Caco-2 (cell line): ENCODE measurements around the gene ALKBH6. TPM values are rescaled to one million over a fixed set of nuclear protein-coding genes. Genes with fewer than 3 reads are reported as not detected.

ENCODE experiments used
- BruUV-seq: library from RNA; stranded (reverse); fragments of 400-500 nt; replicated peaks from 2 replicates; lab custom pipeline; 2021; lab: Mats Ljungman, UMichigan
- CTCF ChIA-PET: fragments of 300-600 bp; sonication (Branson Sonifier 250); formaldehyde crosslinking; loops from one replicate; lab custom pipeline; 2022; ENCODE audit warnings: antibody characterized with exemption; lab: Charles Lee
- POLR2A ChIA-PET: fragments of 300-600 bp; sonication (Branson Sonifier 250); formaldehyde crosslinking; loops from one replicate; lab custom pipeline; 2022; ENCODE audit warnings: antibody characterized with exemption; lab: Charles Lee
- DNase-seq, 2 experiments: peaks; one replicate each; pipeline versions ENCODE4 v3.0.0 to v3.0.0-alpha.2; 2020 to 2022
- H3K27me3 ChIP-seq: replicated peaks from 2 replicates; pipeline ENCODE4 v1.6.0; 2011; ENCODE audit warnings: low read length; ENCODE audit not compliant: control insufficient read depth, insufficient read depth
- H3K36me3 ChIP-seq: 2 replicates; pipeline ENCODE4 v1.5.1; 2011; ENCODE audit warnings: low read length; ENCODE audit not compliant: control insufficient read depth, insufficient read depth
- H3K4me1 ChIP-seq: fragments of 250-450 bp; sonication (Bioruptor Pico); 2 replicates; pipeline ENCODE4 v1.5.1; 2020; ENCODE audit warnings: mild to moderate bottlenecking
- H3K4me3 ChIP-seq: 2 replicates; pipeline ENCODE4 v1.5.1; 2011; ENCODE audit warnings: low read depth, mild to moderate bottlenecking, control low read depth, low read length
- H3K9me3 ChIP-seq: fragments of 250-450 bp; sonication (Bioruptor Pico); 2 replicates; pipeline ENCODE4 v1.5.1; 2020; ENCODE audit warnings: mild to moderate bottlenecking, moderate library complexity
- H3K27ac Mint-ChIP-seq: one replicate; pipeline ENCODE4 v1.8.0; 2022; ENCODE audit warnings: mixed read lengths; ENCODE audit not compliant: unreplicated experiment
- H3K27me3 Mint-ChIP-seq: one replicate; pipeline ENCODE4 v1.8.0; 2022; ENCODE audit warnings: mixed read lengths; ENCODE audit not compliant: insufficient read depth, unreplicated experiment
- H3K36me3 Mint-ChIP-seq: one replicate; pipeline ENCODE4 v1.8.0; 2022; ENCODE audit warnings: mild to moderate bottlenecking, mixed read lengths; ENCODE audit not compliant: insufficient read depth, unreplicated experiment
- H3K4me1 Mint-ChIP-seq: one replicate; pipeline ENCODE4 v1.8.0; 2022; ENCODE audit warnings: low read depth, mixed read lengths; ENCODE audit not compliant: unreplicated experiment
- H3K4me3 Mint-ChIP-seq: one replicate; pipeline ENCODE4 v1.8.0; 2022; ENCODE audit warnings: mild to moderate bottlenecking, moderate library complexity, mixed read lengths; ENCODE audit not compliant: unreplicated experiment
- H3K9me3 Mint-ChIP-seq: one replicate; pipeline ENCODE4 v1.8.0; 2022; ENCODE audit warnings: mixed read lengths; ENCODE audit not compliant: unreplicated experiment
- CTCF ChIP-seq, 2 experiments: fragments of 200-600 bp in 1 of 2; IDR thresholded peaks; 1 replicate in 1 of 2; 2 replicates in 1 of 2; pipeline versions ENCODE4 v1.5.1 to v1.8.0; 2011 to 2022; ENCODE audit warnings: antibody characterized with exemption in 1 of 2, control low read depth in 1 of 2, inconsistent platforms in 1 of 2, low read depth in 1 of 2, low read length in 1 of 2, mild to moderate bottlenecking in 1 of 2, moderate library complexity in 1 of 2; ENCODE audit not compliant: insufficient read depth in 1 of 2, severe bottlenecking in 1 of 2, unreplicated experiment in 1 of 2
- intact Hi-C: fragments of 100-400 bp; cut with micrococcal nuclease; formaldehyde crosslinking; loops from one replicate; pipeline ENCODE4 v1.10.0; 2022; ENCODE audit not compliant: unreplicated experiment
- total RNA-seq: library from RNA; stranded (reverse); gene quantifications from 2 replicates; pipeline ENCODE4 v1.2.3, GENCODE V29; 2022

ALKBH6 gene
- total RNA-seq, 1 experiment from 2014 or later: 29.4 TPM

GRCh38 chr19:35978832-35979365 is 35.1 kb downstream of the ALKBH6 start:
- no TSS peak for BruUV-seq
- H3K27me3 Mint-ChIP-seq: peaks cover 11% of the 10 kb centered on the region
- H3K9me3 Mint-ChIP-seq: no peaks in the 10 kb centered on the region
- CTCF ChIA-PET: interaction anchor here (0.6 to 0.7 kb wide), 2 partner anchors 260 to 870 kb away, joined by 3 read pairs; no protein-coding TSS in a partner anchor
- Histone ChIP-seq H3K9me3 (no peaks in the 10 kb centered on the region), H3K27me3 (no peaks in the 10 kb centered on the region), H3K4me1 (no peaks in the 10 kb centered on the region), H3K36me3 (no peaks in the 10 kb centered on the region), H3K4me3 (no peak overlapping the region)
- no peaks in the 10 kb centered on the region for H3K36me3 Mint-ChIP-seq
- DNase-seq: no peak
- no peak overlapping the region for H3K27ac Mint-ChIP-seq
- no peak for TF ChIP-seq CTCF (IDR thresholded peaks at IDR 0.05; ENCODE audit: insufficient read depth in 1 of 2, low read depth in 1 of 2, low read length in 1 of 2, severe bottlenecking in 1 of 2, unreplicated experiment in 1 of 2)
- intact Hi-C loops: no loop called here
- no peak overlapping the region for H3K4me3 Mint-ChIP-seq
- POLR2A ChIA-PET: no interaction called here
- no peaks in the 10 kb centered on the region for H3K4me1 Mint-ChIP-seq

GRCh38 chr19:35978271-35978670 is 35.7 kb downstream of the ALKBH6 start:
- POLR2A ChIA-PET: no interaction called here
- Mint-ChIP-seq H3K4me3 (no peak overlapping the region), H3K4me1 (no peaks in the 10 kb centered on the region), H3K27me3 (peaks cover 13% of the 10 kb centered on the region), H3K9me3 (no peaks in the 10 kb centered on the region), H3K36me3 (no peaks in the 10 kb centered on the region), H3K27ac (no peak overlapping the region)
- intact Hi-C loops: no loop called here
- Histone ChIP-seq H3K27me3 (no peaks in the 10 kb centered on the region), H3K36me3 (no peaks in the 10 kb centered on the region), H3K4me1 (no peaks in the 10 kb centered on the region), H3K9me3 (no peaks in the 10 kb centered on the region), H3K4me3 (no peak overlapping the region)
- CTCF ChIA-PET: interaction anchor here (0.6 kb wide), 1 partner anchor 260 kb away, joined by 3 read pairs; no protein-coding TSS in a partner anchor
- BruUV-seq: no TSS peak
- no peak for TF ChIP-seq CTCF (IDR thresholded peaks at IDR 0.05; ENCODE audit: insufficient read depth in 1 of 2, low read depth in 1 of 2, low read length in 1 of 2, severe bottlenecking in 1 of 2, unreplicated experiment in 1 of 2)
- DNase-seq: no peak

DNA sequence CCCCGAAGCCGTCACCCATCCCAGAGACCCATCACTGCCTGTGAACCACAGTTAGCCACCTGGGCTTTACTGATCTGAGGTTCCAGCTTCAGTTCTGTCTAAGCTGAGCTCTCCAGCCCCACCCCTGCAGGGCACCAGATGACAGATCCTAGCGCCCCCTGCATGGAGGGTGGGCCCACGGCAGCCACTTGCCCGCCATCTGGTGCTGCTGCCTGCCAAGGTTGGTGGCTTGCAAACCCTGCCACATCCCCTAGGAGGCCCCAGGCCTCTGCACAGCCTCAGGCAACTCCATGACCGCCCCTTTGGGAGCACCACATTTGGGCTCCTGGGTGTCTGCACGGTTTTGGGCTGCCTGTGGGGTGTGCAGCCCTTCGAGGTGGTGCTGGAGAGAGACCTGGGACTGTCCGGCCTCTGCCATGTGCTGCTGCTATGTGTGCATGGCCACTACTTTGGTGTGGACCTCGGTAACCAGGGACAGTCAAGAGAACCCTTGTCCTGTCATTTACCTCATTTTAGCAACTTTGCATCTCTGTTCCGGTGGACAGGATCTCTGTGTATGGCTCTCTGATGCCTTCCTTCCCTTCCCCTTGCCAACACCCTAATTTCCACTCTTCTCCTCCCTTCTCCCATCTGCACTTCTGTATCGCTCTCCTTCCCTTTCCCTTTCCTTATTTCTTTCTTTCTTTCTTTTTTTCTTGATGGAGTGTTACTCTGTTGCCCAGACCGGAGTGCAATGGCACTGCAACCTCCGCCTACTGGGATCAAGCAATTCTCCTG is 36.4 kb downstream of the ALKBH6 start:
- H3K4me3 ChIP-seq: no peak overlapping the region
- H3K9me3 ChIP-seq: no peaks in the 10 kb centered on the region
- ChIA-PET POLR2A (no interaction called here), CTCF (no interaction called here)
- H3K27me3 ChIP-seq: no peaks in the 10 kb centered on the region
- no peaks in the 10 kb centered on the region for H3K36me3 ChIP-seq
- BruUV-seq: no TSS peak
- intact Hi-C loops: no loop called here
- peak in 1 of 2 experiments; percentile 14 for TF ChIP-seq CTCF (IDR thresholded peaks at IDR 0.05; ENCODE audit: insufficient read depth in 1 of 2, low read depth in 1 of 2, low read length in 1 of 2, severe bottlenecking in 1 of 2, unreplicated experiment in 1 of 2)
- H3K4me3 Mint-ChIP-seq: no peak overlapping the region
- no peaks in the 10 kb centered on the region for H3K4me1 Mint-ChIP-seq
- H3K27me3 Mint-ChIP-seq: peaks cover 14% of the 10 kb centered on the region
- peak in 1 of 2 experiments; percentile 47 for DNase-seq
- no peaks in the 10 kb centered on the region for H3K4me1 ChIP-seq
- H3K27ac Mint-ChIP-seq: no peak overlapping the region
- H3K9me3 Mint-ChIP-seq: no peaks in the 10 kb centered on the region
- H3K36me3 Mint-ChIP-seq: no peaks in the 10 kb centered on the region
